Effector memory CD4-positive, alpha-beta T cell (primary cell): ENCODE results near the gene ZDHHC11B.
"Not testable (repeated sequence)": the region's sequence is repeated elsewhere in the genome, so short reads cannot be mapped to it uniquely, and the experiment has no call there.

ENCODE experiments used
- DNase-seq, 3 donors: peaks; one replicate each; pipeline ENCODE4 v3.0.0-alpha.2; 2020
- H3K27ac ChIP-seq: 2 replicates; pipeline ENCODE4 v1.7.0; 2013; ENCODE audit warnings: mild to moderate bottlenecking, low read length, moderate library complexity; ENCODE audit not compliant: insufficient read depth, poor library complexity, severe bottlenecking
- H3K27me3 ChIP-seq: replicated peaks from 2 replicates; pipeline ENCODE4 v1.7.0; 2013; ENCODE audit warnings: mild to moderate bottlenecking, low read length; ENCODE audit not compliant: insufficient read depth, control insufficient read depth, poor library complexity, severe bottlenecking
- H3K36me3 ChIP-seq: 2 replicates; pipeline ENCODE4 v1.7.0; 2013; ENCODE audit warnings: mild to moderate bottlenecking, low read length, moderate library complexity; ENCODE audit not compliant: control insufficient read depth, insufficient read depth
- H3K4me1 ChIP-seq: 2 replicates; pipeline ENCODE4 v1.7.0; 2013; ENCODE audit warnings: low read length, mild to moderate bottlenecking; ENCODE audit not compliant: control insufficient read depth, insufficient read depth, poor library complexity, severe bottlenecking
- H3K4me3 ChIP-seq: 2 replicates; pipeline ENCODE4 v1.7.0; 2013; ENCODE audit warnings: low read length, low read depth, mild to moderate bottlenecking; ENCODE audit not compliant: insufficient read depth, poor library complexity, severe bottlenecking
- H3K9me3 ChIP-seq: 2 replicates; pipeline ENCODE4 v1.7.0; 2013; ENCODE audit warnings: mild to moderate bottlenecking, low read length, moderate library complexity; ENCODE audit not compliant: control insufficient read depth

The ZDHHC11B gene

DNA sequence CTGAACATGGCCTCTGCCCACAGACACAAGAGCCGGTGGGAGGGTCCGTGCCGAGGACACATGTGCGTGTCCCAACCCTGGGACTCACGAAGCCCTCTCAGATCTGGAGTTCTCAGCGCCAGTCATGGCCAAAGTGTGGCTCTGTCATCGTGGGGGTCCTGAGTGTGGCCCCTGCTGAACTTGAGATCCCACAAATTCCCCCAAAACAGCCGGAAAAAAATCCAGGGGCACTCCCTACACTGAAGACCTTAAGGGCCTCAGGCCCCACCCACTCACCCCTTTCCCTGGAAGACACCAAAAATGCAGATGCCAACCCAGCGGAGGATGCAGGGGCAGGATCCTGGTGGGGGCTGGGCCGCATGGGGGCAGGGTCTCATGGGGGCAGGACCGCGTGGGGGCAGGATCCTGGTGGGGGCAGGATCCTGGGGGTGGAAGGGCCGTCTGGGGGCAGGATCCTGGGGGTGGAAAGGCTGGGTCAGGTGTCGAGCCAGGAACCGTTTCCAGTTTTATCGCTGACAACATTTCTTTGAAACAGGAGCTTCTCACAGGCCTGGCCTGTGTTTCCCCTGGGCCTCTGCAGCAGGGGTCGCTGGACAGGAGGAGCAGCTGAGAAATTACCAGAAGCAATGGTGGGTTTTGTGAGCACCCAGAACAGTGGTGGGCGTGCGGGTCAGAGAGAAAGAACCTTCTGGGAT, 13.3 kb downstream of the ZDHHC11B start:
- DNase-seq, H3K27ac ChIP-seq, H3K27me3 ChIP-seq, H3K4me3 ChIP-seq, H3K4me1 ChIP-seq, H3K36me3 ChIP-seq, H3K9me3 ChIP-seq: not testable (repeated sequence)

DNA sequence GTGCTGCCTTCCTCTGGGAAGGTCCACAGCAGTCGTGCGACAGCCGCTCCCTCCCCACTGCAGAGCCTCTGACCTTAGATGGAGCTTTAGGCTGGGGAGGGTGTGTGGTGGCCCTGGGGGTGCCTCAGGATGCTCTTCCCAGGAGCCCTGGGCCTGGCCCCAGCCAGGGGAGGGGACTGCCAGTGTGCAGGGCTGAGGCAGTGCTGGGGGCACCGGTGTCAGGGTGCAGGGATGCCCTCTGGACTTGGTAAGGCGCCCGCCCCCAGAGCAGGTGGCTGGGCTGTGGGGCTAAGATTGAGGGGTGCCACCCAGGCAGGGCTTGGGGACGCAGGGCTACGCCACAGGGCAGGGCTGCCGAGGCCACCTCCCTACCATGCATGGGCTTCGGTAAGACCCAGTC, 13.9 kb downstream of the ZDHHC11B start:
- not testable (repeated sequence) for H3K9me3 ChIP-seq, H3K27me3 ChIP-seq, H3K36me3 ChIP-seq, DNase-seq, H3K4me3 ChIP-seq, H3K27ac ChIP-seq, H3K4me1 ChIP-seq

DNA sequence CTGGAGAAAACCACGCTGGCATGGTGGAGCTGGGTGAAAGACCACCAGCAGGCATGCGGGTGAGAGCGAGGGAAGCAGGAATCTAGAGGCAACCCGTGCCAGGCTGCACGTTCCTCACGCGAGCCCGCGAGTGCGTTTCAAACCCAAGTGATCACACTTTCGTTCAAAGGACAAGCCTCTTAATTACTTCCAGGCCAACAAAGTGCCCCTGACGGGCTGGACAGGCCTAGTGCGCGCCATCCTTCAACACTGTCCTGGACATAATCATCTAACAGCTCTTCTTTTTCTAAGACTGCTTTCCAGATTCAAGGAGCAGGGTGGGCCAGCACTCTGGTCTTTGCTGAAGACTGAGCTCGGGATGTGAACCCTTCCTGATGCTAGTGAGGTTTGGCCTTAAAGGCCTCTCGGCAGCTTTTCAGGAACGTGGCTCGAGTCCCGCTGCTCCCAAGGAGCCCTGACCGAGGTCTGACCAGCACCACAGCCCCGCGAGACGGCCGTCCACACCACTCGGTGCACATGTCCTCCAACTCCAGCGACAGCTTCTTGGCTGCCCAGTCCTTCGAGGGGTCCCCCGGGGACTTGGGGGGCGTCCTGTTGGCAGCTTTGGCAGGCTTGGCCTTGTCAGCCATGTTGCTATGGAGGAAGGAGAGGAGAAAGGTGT, 14.9 kb downstream of the ZDHHC11B start:
- H3K4me3 ChIP-seq, H3K9me3 ChIP-seq, DNase-seq, H3K27me3 ChIP-seq, H3K36me3 ChIP-seq, H3K27ac ChIP-seq, H3K4me1 ChIP-seq: not testable (repeated sequence)

DNA sequence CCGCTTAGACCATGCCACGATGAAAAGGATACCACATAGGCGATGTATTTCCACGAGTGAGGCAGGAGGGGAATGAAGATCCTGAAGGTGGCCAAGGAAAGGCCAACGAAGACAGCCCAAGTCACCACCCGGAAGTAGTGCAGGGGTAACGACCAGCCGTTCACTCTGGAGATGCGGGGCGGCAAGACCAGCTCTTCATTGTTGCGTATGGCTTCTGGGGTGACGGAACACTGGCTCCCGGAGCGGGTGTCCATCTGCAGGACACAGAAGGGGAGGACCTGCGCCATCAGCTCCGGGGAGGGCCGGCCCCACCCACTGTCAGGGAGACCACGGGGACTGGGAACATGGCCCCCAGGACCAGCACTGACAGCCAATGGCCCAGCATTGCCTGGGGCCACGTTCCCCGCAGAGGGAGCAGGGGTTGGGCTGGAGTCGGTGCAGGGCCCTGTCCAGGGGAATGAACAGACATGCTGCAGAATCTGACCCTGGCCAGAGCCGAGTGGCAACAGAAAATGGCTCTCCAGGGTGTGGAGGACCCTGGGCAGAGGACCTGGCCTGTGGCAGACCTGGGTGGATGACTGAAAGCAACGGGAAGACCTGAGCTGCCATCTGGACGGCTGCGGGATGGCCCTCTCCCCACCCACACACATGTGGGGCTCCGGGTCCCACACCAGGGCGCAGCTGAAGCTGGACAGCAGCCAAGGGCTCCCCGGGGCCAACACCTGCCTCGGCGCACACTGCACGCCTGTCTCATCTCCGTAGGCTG, 17.7 kb downstream of the ZDHHC11B start:
- Histone ChIP-seq H3K27me3 (no peaks in the 10 kb centered on the region), H3K27ac (no peak overlapping the region), H3K4me1 (no peaks in the 10 kb centered on the region), H3K9me3 (no peaks in the 10 kb centered on the region), H3K36me3 (no peaks in the 10 kb centered on the region), H3K4me3 (no peak overlapping the region)
- no peak for DNase-seq

DNA sequence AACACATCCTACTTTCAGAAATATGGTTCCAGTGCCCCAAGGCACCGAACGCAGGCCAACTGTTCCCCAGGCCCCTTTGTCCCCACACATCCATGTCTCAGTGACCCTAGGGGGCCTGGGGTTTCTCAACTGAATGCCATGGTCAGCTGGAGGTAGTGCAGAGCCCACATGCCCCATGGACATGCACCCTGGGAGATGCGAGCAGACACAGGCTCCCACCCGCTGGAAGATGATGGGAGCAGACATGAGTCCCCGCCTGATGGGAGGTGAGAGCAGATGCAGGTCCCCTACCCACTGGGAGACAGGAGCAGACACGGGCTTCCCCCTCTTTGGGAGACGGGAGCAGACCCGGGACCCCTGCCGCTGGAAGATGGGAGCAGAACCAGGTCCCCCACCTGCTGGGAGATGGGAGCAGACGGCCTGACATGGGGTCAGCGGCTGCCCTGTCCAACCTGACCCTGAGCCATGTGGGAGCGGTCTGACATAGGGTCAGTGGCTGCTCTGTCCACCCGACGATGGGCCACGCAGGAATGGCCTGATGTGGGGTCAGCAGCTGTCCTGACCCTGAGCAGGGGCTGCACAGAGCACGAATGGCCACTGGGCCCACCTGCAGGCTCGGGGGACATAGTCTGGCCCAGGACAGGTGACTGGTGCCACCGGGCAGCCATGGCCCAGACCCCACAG, 18.4 kb downstream of the ZDHHC11B start:
- Histone ChIP-seq H3K4me3 (no peak overlapping the region), H3K9me3 (no peaks in the 10 kb centered on the region), H3K27ac (no peak overlapping the region), H3K36me3 (no peaks in the 10 kb centered on the region), H3K4me1 (no peaks in the 10 kb centered on the region), H3K27me3 (no peaks in the 10 kb centered on the region)
- no peak for DNase-seq

DNA sequence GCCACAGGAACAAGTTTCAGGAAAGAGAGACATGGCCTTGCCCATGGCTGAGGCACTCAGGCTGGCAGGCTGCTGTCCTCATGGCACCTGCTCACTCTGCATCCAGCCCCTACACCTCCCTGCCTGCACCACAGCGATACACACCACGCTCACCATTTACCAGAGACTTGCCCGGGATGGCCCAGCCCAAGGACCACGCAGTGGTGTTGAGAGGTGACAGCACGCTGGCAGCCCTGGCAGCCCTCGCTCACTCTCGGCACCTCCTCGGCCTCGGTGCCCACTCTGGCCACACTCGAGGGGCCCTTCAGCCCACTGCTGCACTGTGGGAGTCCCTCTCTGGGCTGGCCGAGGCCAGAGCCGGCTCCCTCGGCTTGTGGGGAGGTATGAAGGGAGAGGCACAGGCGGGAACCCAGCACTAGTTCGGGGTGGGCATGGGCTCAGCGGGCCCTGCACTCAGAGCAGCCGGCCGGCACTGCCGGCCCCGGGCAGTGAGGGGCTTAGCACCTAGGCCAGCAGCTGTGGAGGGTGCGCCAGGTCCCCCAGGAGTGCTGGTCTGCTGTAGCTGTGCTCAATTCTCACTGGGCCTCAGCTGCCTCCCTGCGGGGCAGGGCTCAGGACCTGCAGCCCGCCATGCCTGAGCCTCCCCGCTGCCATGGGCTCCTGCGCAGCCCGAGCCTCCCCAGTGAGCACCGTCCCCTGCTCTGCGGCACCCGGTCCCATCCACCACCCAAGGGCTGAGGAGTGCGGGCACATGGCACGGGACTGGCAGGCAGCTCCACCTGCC, 20.3 kb downstream of the ZDHHC11B start:
- Histone ChIP-seq H3K27me3 (no peaks in the 10 kb centered on the region), H3K27ac (no peak overlapping the region), H3K9me3 (no peaks in the 10 kb centered on the region), H3K4me1 (peaks cover 10% of the 10 kb centered on the region), H3K4me3 (no peak overlapping the region), H3K36me3 (no peaks in the 10 kb centered on the region)
- DNase-seq, result no peak

DNA sequence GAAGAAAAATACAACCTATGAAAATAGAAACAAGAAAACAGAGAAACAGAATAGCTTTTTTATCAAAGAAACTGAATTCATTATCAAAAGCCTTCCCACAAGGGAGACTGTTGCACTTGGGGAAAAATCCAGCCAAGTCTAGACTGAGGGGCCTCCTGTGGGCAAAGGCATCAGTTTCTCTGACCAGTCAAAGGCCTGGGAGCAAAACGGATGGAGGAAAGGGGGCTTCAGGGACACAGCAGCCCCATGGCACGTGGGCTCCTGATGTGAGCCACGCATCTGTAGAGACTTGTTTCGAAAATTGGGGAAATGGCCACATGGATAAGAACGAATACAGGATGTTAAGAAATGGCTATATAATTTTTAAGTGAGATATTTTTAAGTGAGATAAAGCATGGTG, 21.1 kb downstream of the ZDHHC11B start:
- Histone ChIP-seq H3K27ac (no peak overlapping the region), H3K4me1 (peaks cover 15% of the 10 kb centered on the region), H3K4me3 (no peak overlapping the region), H3K9me3 (no peaks in the 10 kb centered on the region), H3K36me3 (no peaks in the 10 kb centered on the region), H3K27me3 (no peaks in the 10 kb centered on the region)
- DNase-seq, result no peak

DNA sequence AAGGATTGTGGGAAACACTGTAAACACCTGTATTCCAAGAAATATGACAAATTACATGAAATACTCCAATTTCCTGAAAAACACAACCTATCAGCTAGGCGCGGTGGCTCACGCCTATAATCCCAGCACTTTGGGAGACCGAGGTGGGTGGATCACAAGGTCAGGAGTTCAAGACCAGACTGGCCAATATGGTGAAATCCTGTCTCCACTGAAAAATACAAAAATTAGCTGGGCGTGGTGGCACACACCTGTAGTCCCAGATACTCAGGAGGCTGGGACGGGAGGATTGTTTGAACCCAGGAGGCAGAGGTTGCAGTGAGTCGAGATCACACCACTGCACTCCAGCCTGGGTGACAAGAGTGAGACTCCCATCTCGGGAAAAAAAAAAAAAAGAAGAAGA, 21.5 kb downstream of the ZDHHC11B start:
- H3K9me3 ChIP-seq, H3K4me3 ChIP-seq, H3K27me3 ChIP-seq, DNase-seq, H3K27ac ChIP-seq, H3K36me3 ChIP-seq: not testable (repeated sequence)
- peaks cover 19% of the 10 kb centered on the region for H3K4me1 ChIP-seq

DNA sequence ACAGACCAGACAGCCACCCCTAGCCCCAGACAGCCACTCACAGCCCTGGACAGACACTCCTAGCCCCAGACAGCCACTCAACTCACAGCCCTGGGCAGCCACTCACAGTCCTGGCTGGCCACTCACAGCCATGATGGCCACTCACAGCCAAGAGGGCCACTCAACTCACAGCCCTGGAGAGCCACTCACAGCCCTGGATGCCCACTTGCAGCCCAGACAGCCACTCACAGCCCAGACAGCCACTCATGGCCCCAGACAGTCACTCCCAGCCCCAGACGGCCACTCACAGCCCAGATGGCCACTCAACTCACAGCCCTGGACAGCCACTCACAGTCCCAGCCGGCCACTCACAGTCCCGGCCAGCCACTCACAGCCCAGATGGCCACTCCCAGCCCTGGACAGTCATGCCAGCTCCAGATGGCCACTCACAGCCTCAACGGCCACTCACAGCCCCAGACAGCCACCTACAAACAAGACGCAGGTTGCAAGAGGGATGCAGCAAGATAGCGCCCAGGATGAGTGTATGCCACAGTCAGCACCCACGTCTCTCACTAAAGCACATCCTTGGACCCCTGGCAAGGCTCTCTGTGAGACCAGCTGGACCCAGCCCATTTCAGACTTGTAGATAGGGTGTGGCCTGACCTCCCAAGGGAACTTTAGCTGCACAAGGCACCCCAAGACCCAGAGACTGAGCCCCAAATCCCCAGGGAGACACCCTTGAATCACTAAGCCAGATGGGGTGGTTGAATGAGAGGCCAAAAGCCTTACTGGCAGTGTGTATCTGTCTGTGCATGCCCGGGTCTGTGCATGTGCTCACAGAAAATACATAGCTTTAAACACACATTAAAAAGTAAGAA, 22.4 kb downstream of the ZDHHC11B start:
- Histone ChIP-seq H3K27ac (no peak overlapping the region), H3K4me3 (no peak overlapping the region), H3K36me3 (no peaks in the 10 kb centered on the region), H3K9me3 (no peaks in the 10 kb centered on the region), H3K4me1 (peaks cover 28% of the 10 kb centered on the region), H3K27me3 (no peaks in the 10 kb centered on the region)
- no peak for DNase-seq
